Measurements from ENCODE around the gene AHR. TPM values are rescaled to one million over a fixed set of nuclear protein-coding genes. Genes with fewer than 3 reads are reported as not detected.
"Not testable (repeated sequence)": the region's sequence is repeated elsewhere in the genome, so short reads cannot be mapped to it uniquely, and the experiment has no call there.

AHR gene
- total RNA-seq, 1 donor from 2014 or later, result 25.1 TPM

GRCh38 chr7:17370901-17371585 is 72.6 kb downstream of the AHR start:
- no peak overlapping the region for H3K4me3 ChIP-seq (ENCODE audit: low read length in 3 of 3)
- no peak overlapping the region for H3K27ac ChIP-seq (ENCODE audit: low read depth, low read length)
- H3K36me3 ChIP-seq (ENCODE audit: control insufficient read depth in 3 of 3, insufficient read depth in 3 of 3, low read length in 3 of 3), result no peaks in the 10 kb centered on the region
- H3K27me3 ChIP-seq (ENCODE audit: control insufficient read depth in 3 of 3, insufficient read depth in 3 of 3, low read length in 3 of 3), result no peaks in the 10 kb centered on the region
- peaks cover 0 to 4% (median 0%) of the 10 kb centered on the region in 3 donors for H3K4me1 ChIP-seq (ENCODE audit: control insufficient read depth in 3 of 3, insufficient read depth in 3 of 3, low read length in 3 of 3)
- H3K9me3 ChIP-seq (ENCODE audit: control insufficient read depth in 3 of 3, low read length in 3 of 3), result no peaks in the 10 kb centered on the region
- H3K9ac ChIP-seq (ENCODE audit: low read depth in 1 of 3, low read length in 3 of 3), result no peak overlapping the region

GRCh38 chr7:17371671-17372524 is 73.4 kb downstream of the AHR start:
- Histone ChIP-seq H3K9me3 (ENCODE audit: control insufficient read depth in 3 of 3, low read length in 3 of 3) (no peaks in the 10 kb centered on the region), H3K4me3 (ENCODE audit: low read length in 3 of 3) (no peak overlapping the region), H3K27ac (ENCODE audit: low read depth, low read length) (no peak overlapping the region), H3K27me3 (ENCODE audit: control insufficient read depth in 3 of 3, insufficient read depth in 3 of 3, low read length in 3 of 3) (no peaks in the 10 kb centered on the region), H3K4me1 (ENCODE audit: control insufficient read depth in 3 of 3, insufficient read depth in 3 of 3, low read length in 3 of 3) (peaks cover 0 to 4% (median 0%) of the 10 kb centered on the region in 3 donors), H3K36me3 (ENCODE audit: control insufficient read depth in 3 of 3, insufficient read depth in 3 of 3, low read length in 3 of 3) (no peaks in the 10 kb centered on the region), H3K9ac (ENCODE audit: low read depth in 1 of 3, low read length in 3 of 3) (no peak overlapping the region)

GRCh38 chr7:17374157-17374556 is 75.7 kb downstream of the AHR start:
- peaks cover 0 to 4% (median 0%) of the 10 kb centered on the region in 3 donors for H3K4me1 ChIP-seq (ENCODE audit: control insufficient read depth in 3 of 3, insufficient read depth in 3 of 3, low read length in 3 of 3)

GRCh38 chr7:17374654-17375053 is 76.2 kb downstream of the AHR start:
- peaks cover 0 to 4% (median 0%) of the 10 kb centered on the region in 3 donors for H3K4me1 ChIP-seq (ENCODE audit: control insufficient read depth in 3 of 3, insufficient read depth in 3 of 3, low read length in 3 of 3)
- no peaks in the 10 kb centered on the region for H3K9me3 ChIP-seq (ENCODE audit: control insufficient read depth in 3 of 3, low read length in 3 of 3)
- no peak overlapping the region for H3K9ac ChIP-seq (ENCODE audit: low read depth in 1 of 3, low read length in 3 of 3)
- no peaks in the 10 kb centered on the region for H3K27me3 ChIP-seq (ENCODE audit: control insufficient read depth in 3 of 3, insufficient read depth in 3 of 3, low read length in 3 of 3)
- no peak overlapping the region for H3K4me3 ChIP-seq (ENCODE audit: low read length in 3 of 3)
- H3K27ac ChIP-seq (ENCODE audit: low read depth, low read length), result no peak overlapping the region
- no peaks in the 10 kb centered on the region for H3K36me3 ChIP-seq (ENCODE audit: control insufficient read depth in 3 of 3, insufficient read depth in 3 of 3, low read length in 3 of 3)

More at GRCh38 chr7:17374157-17374556, 75.7 kb downstream of the AHR start:
- Histone ChIP-seq H3K4me3 (ENCODE audit: low read length in 3 of 3) (no peak overlapping the region), H3K27me3 (ENCODE audit: control insufficient read depth in 3 of 3, insufficient read depth in 3 of 3, low read length in 3 of 3) (no peaks in the 10 kb centered on the region), H3K9me3 (ENCODE audit: control insufficient read depth in 3 of 3, low read length in 3 of 3) (no peaks in the 10 kb centered on the region), H3K36me3 (ENCODE audit: control insufficient read depth in 3 of 3, insufficient read depth in 3 of 3, low read length in 3 of 3) (no peaks in the 10 kb centered on the region), H3K27ac (ENCODE audit: low read depth, low read length) (no peak overlapping the region), H3K9ac (ENCODE audit: low read depth in 1 of 3, low read length in 3 of 3) (no peak overlapping the region)

- Histone ChIP-seq H3K36me3 (ENCODE audit: control insufficient read depth in 3 of 3, insufficient read depth in 3 of 3, low read length in 3 of 3) (no peaks in the 10 kb centered on the region), H3K9ac (ENCODE audit: low read depth in 1 of 3, low read length in 3 of 3) (no peak overlapping the region), H3K27ac (ENCODE audit: low read depth, low read length) (no peak overlapping the region), H3K4me3 (ENCODE audit: low read length in 3 of 3) (no peak overlapping the region), H3K9me3 (ENCODE audit: control insufficient read depth in 3 of 3, low read length in 3 of 3) (no peaks in the 10 kb centered on the region), H3K27me3 (ENCODE audit: control insufficient read depth in 3 of 3, insufficient read depth in 3 of 3, low read length in 3 of 3) (no peaks in the 10 kb centered on the region), H3K4me1 (ENCODE audit: control insufficient read depth in 3 of 3, insufficient read depth in 3 of 3, low read length in 3 of 3) (no peaks in the 10 kb centered on the region)
Observed at GRCh38 chr7:17376595-17376994, 78.1 kb downstream of the AHR start.

- no peaks in the 10 kb centered on the region for H3K4me1 ChIP-seq (ENCODE audit: control insufficient read depth in 3 of 3, insufficient read depth in 3 of 3, low read length in 3 of 3)
- no peaks in the 10 kb centered on the region for H3K27me3 ChIP-seq (ENCODE audit: control insufficient read depth in 3 of 3, insufficient read depth in 3 of 3, low read length in 3 of 3)
- H3K27ac ChIP-seq (ENCODE audit: low read depth, low read length), result no peak overlapping the region
- H3K9ac ChIP-seq (ENCODE audit: low read depth in 1 of 3, low read length in 3 of 3), result no peak overlapping the region
- no peaks in the 10 kb centered on the region for H3K9me3 ChIP-seq (ENCODE audit: control insufficient read depth in 3 of 3, low read length in 3 of 3)
- H3K4me3 ChIP-seq (ENCODE audit: low read length in 3 of 3), result no peak overlapping the region
- no peaks in the 10 kb centered on the region for H3K36me3 ChIP-seq (ENCODE audit: control insufficient read depth in 3 of 3, insufficient read depth in 3 of 3, low read length in 3 of 3)
Observed at GRCh38 chr7:17380736-17381662, 82.5 kb downstream of the AHR start.

- not testable (repeated sequence) for H3K36me3 ChIP-seq (ENCODE audit: control insufficient read depth in 3 of 3, insufficient read depth in 3 of 3, low read length in 3 of 3); H3K4me1 ChIP-seq (ENCODE audit: control insufficient read depth in 3 of 3, insufficient read depth in 3 of 3, low read length in 3 of 3); H3K27ac ChIP-seq (ENCODE audit: low read depth, low read length); H3K27me3 ChIP-seq (ENCODE audit: control insufficient read depth in 3 of 3, insufficient read depth in 3 of 3, low read length in 3 of 3); H3K4me3 ChIP-seq (ENCODE audit: low read length in 3 of 3); H3K9me3 ChIP-seq (ENCODE audit: control insufficient read depth in 3 of 3, low read length in 3 of 3); H3K9ac ChIP-seq (ENCODE audit: low read depth in 1 of 3, low read length in 3 of 3)
Observed at GRCh38 chr7:17382408-17383354, 84.2 kb downstream of the AHR start.

GRCh38 chr7:17384400-17384799 is 85.9 kb downstream of the AHR start:
- no peaks in the 10 kb centered on the region for H3K4me1 ChIP-seq (ENCODE audit: control insufficient read depth in 3 of 3, insufficient read depth in 3 of 3, low read length in 3 of 3)
- no peaks in the 10 kb centered on the region for H3K36me3 ChIP-seq (ENCODE audit: control insufficient read depth in 3 of 3, insufficient read depth in 3 of 3, low read length in 3 of 3)
- H3K9ac ChIP-seq (ENCODE audit: low read depth in 1 of 3, low read length in 3 of 3), result no peak overlapping the region
- no peak overlapping the region for H3K27ac ChIP-seq (ENCODE audit: low read depth, low read length)
- H3K4me3 ChIP-seq (ENCODE audit: low read length in 3 of 3), result no peak overlapping the region
- H3K27me3 ChIP-seq (ENCODE audit: control insufficient read depth in 3 of 3, insufficient read depth in 3 of 3, low read length in 3 of 3), result no peaks in the 10 kb centered on the region
- H3K9me3 ChIP-seq (ENCODE audit: control insufficient read depth in 3 of 3, low read length in 3 of 3), result no peaks in the 10 kb centered on the region

- H3K36me3 ChIP-seq (ENCODE audit: control insufficient read depth in 3 of 3, insufficient read depth in 3 of 3, low read length in 3 of 3), result no peaks in the 10 kb centered on the region
- H3K27ac ChIP-seq (ENCODE audit: low read depth, low read length), result no peak overlapping the region
- no peaks in the 10 kb centered on the region for H3K27me3 ChIP-seq (ENCODE audit: control insufficient read depth in 3 of 3, insufficient read depth in 3 of 3, low read length in 3 of 3)
- H3K4me3 ChIP-seq (ENCODE audit: low read length in 3 of 3), result no peak overlapping the region
- H3K4me1 ChIP-seq (ENCODE audit: control insufficient read depth in 3 of 3, insufficient read depth in 3 of 3, low read length in 3 of 3), result no peaks in the 10 kb centered on the region
- no peak overlapping the region for H3K9ac ChIP-seq (ENCODE audit: low read depth in 1 of 3, low read length in 3 of 3)
- H3K9me3 ChIP-seq (ENCODE audit: control insufficient read depth in 3 of 3, low read length in 3 of 3), result no peaks in the 10 kb centered on the region
Observed at GRCh38 chr7:17385612-17386011, 87.2 kb downstream of the AHR start.

Measured in skeletal muscle tissue (tissue), 4 donors.